ENCODE results near the gene CHST15.
"Not testable (repeated sequence)": the region's sequence is repeated elsewhere in the genome, so short reads cannot be mapped to it uniquely, and the experiment has no call there.

CHST15 gene

GRCh38 chr10:124095801-124096200 lies 2.4 kb upstream of the CHST15 start:
- not testable (repeated sequence) for DNase-seq

- no peak for DNase-seq
Measured at GRCh38 chr10:124095096-124095495, 1.7 kb upstream of the CHST15 start.

- DNase-seq, result no peak
Measured at GRCh38 chr10:124094419-124094785, 1.0 kb upstream of the CHST15 start.

GRCh38 chr10:124093774-124094418 lies 498 bp upstream of the CHST15 start:
- not testable (repeated sequence) for DNase-seq

GRCh38 chr10:124092250-124092859 lies 1.0 kb downstream of the CHST15 start:
- no peak for DNase-seq

- no peak for DNase-seq
Measured at GRCh38 chr10:124091646-124092249, 1.6 kb downstream of the CHST15 start.

- no peak for DNase-seq
Measured at GRCh38 chr10:124090601-124091209, 2.7 kb downstream of the CHST15 start.

- no peak for DNase-seq
Measured at GRCh38 chr10:124089859-124090258, 3.5 kb downstream of the CHST15 start.

- DNase-seq, result no peak
Measured at GRCh38 chr10:124088915-124089314, 4.5 kb downstream of the CHST15 start.

GRCh38 chr10:124087672-124088634 lies 5.4 kb downstream of the CHST15 start:
- peak; percentile 36 to 77 for DNase-seq

- no peak for DNase-seq
Measured at GRCh38 chr10:124086787-124087671, 6.4 kb downstream of the CHST15 start.

- DNase-seq, result no peak
Measured at GRCh38 chr10:124086097-124086710, 7.2 kb downstream of the CHST15 start.

GRCh38 chr10:124085680-124086079 lies 7.7 kb downstream of the CHST15 start:
- DNase-seq, result no peak

GRCh38 chr10:124084708-124085107 lies 8.7 kb downstream of the CHST15 start:
- no peak for DNase-seq

GRCh38 chr10:124083740-124084397 lies 9.5 kb downstream of the CHST15 start:
- no peak for DNase-seq

- DNase-seq, result no peak
Measured at GRCh38 chr10:124083047-124083739, 10.2 kb downstream of the CHST15 start.

GRCh38 chr10:124082555-124082954 lies 10.8 kb downstream of the CHST15 start:
- DNase-seq, result no peak

GRCh38 chr10:124081547-124082140 lies 11.8 kb downstream of the CHST15 start:
- DNase-seq, result no peak

- DNase-seq, result no peak
Measured at GRCh38 chr10:124079864-124080263, 13.5 kb downstream of the CHST15 start.

- DNase-seq, result no peak
Measured at GRCh38 chr10:124078714-124079113, 14.7 kb downstream of the CHST15 start.
